ENCODE data around the gene MYH1.

Gene MYH1

DNA sequence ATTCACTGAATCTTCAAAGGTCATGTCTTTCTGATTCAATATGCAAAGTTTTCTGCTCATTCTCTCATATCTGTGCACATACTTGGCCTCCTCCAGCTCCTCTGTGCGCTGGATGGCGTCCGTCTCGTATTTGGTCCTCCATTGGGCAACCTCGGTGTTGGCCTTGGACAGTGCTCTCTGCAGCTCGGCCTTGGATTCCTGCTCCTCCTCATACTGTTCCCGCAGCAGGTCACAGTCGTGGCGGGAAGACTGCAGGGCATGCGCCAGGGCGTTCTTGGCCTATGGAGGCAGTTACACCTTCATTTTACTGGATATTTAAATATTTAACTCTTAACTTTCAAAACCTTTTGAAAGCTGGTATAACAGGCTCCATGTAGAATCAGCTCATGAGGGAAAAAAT, 8.2 kb upstream of the MYH1 start:
- Histone ChIP-seq H3K4me1 (ENCODE audit: control insufficient read depth, insufficient read depth, low read length) (no peaks in the 10 kb centered on the region), H3K4me3 (ENCODE audit: low read length) (no peak overlapping the region), H3K9ac (ENCODE audit: low read length) (no peak overlapping the region), H3K27ac (ENCODE audit: low read depth, low read length) (no peak overlapping the region), H3K36me3 (ENCODE audit: control insufficient read depth, insufficient read depth, low read length) (no peaks in the 10 kb centered on the region), H3K27me3 (ENCODE audit: control insufficient read depth, insufficient read depth, low read length) (no peaks in the 10 kb centered on the region)

DNA sequence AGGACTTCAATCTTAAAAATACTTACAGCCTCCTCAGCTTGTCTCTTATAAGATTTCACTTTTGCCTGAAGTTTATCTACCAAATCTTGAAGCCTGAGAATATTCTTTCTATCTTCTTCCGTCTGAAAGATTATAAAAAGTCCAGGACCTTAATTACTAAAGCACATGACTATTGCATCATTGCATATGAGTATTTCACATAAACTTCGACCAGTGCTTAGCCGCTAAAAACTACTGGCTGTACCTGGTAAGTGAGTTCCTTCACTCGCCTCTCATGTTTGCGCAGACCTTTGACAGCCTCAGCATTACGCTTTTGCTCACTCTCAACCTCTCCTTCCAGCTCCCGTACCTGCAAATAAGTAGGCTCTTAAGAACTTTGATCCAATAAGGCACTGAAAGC, 4.7 kb upstream of the MYH1 start:
- H3K27ac ChIP-seq (ENCODE audit: low read depth, low read length): no peak overlapping the region
- no peak overlapping the region for H3K4me3 ChIP-seq (ENCODE audit: low read length)
- no peak overlapping the region for H3K9ac ChIP-seq (ENCODE audit: low read length)

DNA sequence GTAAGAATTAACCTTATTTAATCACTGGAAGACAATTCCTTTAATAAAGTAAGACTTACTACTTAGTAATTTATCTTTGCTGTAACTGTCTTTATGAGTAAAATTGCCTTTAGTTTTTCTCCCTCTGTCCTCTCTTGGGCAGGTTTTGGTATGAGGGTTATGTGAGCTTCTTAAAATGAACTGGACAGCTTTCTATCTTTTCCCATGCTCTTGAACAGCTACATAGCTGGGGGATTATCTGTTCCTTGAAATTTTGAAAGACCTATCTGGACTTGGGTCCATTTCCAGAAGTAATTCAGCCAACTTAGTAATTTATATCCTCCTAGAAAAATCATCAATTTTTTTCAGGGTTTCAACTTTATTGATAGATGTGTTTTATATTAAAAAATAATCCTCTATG, 3.6 kb upstream of the MYH1 start:
- Histone ChIP-seq H3K4me3 (ENCODE audit: low read length) (no peak overlapping the region), H3K9ac (ENCODE audit: low read length) (no peak overlapping the region), H3K4me1 (ENCODE audit: control insufficient read depth, insufficient read depth, low read length) (no peaks in the 10 kb centered on the region), H3K27ac (ENCODE audit: low read depth, low read length) (no peak overlapping the region), H3K27me3 (ENCODE audit: control insufficient read depth, insufficient read depth, low read length) (no peaks in the 10 kb centered on the region), H3K36me3 (ENCODE audit: control insufficient read depth, insufficient read depth, low read length) (no peaks in the 10 kb centered on the region)

More for the DNA sequence above, 4.7 kb upstream of the MYH1 start:
- no peaks in the 10 kb centered on the region for H3K36me3 ChIP-seq (ENCODE audit: control insufficient read depth, insufficient read depth, low read length)
- no peaks in the 10 kb centered on the region for H3K4me1 ChIP-seq (ENCODE audit: control insufficient read depth, insufficient read depth, low read length)
- H3K27me3 ChIP-seq (ENCODE audit: control insufficient read depth, insufficient read depth, low read length): no peaks in the 10 kb centered on the region

DNA sequence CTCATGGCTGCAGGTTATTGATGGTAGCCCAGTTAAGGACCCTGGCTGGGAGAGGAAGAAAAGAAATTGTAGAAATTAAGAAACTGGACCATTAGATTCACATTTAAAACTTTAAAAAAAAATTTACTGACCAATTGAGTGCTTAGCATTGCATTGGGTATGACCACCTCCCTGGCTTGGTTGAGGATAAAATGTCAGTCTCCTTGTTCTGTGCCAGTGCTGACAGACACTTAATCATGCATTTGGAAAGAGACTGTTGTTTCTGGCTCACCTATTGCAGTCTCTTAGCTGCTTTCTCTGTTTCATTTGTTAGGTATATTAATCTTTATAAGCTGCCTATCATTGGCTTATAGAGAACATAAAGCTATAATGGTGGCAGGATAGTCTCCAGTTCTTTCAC, 1.7 kb downstream of the MYH1 start:
- Histone ChIP-seq H3K27me3 (ENCODE audit: control insufficient read depth, insufficient read depth, low read length) (no peaks in the 10 kb centered on the region), H3K4me3 (ENCODE audit: low read length) (no peak overlapping the region)

DNA sequence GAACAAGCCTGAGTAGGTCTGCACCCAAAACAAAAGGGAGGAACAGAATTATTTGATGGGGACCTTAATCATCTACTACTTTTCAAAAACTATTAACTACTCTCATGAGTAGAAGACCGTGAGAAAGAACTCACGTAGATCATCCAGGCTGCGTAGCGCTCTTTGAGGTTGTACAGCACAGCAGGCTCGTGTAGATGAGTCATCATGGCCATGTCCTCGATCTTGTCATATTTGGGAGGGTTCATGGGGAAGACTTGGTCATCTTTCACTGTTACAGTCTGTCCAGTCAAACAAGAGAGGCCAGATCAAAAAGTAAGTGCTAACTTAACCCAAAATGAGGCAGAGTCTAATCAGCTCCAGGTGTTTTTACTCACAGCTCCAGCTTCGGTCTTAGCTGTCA, 2.3 kb downstream of the MYH1 start:
- Histone ChIP-seq H3K27ac (ENCODE audit: low read depth, low read length) (no peak overlapping the region), H3K36me3 (ENCODE audit: control insufficient read depth, insufficient read depth, low read length) (no peaks in the 10 kb centered on the region), H3K4me3 (ENCODE audit: low read length) (no peak overlapping the region)

More for the DNA sequence above, 1.7 kb downstream of the MYH1 start:
- no peaks in the 10 kb centered on the region for H3K4me1 ChIP-seq (ENCODE audit: control insufficient read depth, insufficient read depth, low read length)
- H3K27ac ChIP-seq (ENCODE audit: low read depth, low read length): no peak overlapping the region
- H3K36me3 ChIP-seq (ENCODE audit: control insufficient read depth, insufficient read depth, low read length): no peaks in the 10 kb centered on the region
- no peak overlapping the region for H3K9ac ChIP-seq (ENCODE audit: low read length)

DNA sequence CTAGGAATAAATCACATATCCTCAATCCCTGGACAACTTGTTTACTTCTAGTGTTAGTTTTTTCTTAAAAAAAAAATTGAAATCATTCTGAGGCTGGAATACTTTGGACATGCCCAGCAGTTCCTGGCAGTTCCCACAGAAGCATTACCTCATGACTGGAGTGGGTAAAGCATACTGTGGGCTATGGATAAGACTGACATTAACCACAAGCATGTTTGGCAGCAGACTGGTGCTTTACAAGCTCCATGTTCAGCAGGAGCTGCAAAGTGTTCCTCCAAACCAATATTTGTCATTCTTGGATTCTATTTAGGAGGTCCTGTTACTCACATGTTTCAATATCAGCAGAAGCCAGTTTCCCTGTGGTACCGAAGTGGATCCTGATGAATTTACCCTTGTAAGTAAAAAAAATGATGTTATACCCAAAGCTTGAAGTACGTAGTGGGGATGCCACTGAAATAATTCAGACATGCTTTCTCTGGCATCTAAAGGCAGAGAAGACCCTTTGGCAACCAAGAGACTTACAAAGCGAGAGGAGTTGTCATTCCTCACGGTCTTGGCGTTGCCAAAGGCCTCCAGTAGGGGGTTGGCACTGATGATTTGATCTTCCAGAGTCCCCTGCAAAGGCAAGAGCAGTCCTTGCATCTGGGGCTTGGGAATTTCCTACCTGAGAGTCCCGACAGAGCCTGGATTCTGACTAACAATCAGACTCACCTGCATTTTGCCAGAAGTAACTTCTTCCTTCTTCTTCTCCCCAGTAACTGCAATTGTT, 4.9 kb downstream of the MYH1 start:
- Histone ChIP-seq H3K4me1 (ENCODE audit: control insufficient read depth, insufficient read depth, low read length) (no peaks in the 10 kb centered on the region), H3K27ac (ENCODE audit: low read depth, low read length) (no peak overlapping the region), H3K4me3 (ENCODE audit: low read length) (no peak overlapping the region), H3K36me3 (ENCODE audit: control insufficient read depth, insufficient read depth, low read length) (no peaks in the 10 kb centered on the region), H3K9ac (ENCODE audit: low read length) (no peak overlapping the region), H3K27me3 (ENCODE audit: control insufficient read depth, insufficient read depth, low read length) (no peaks in the 10 kb centered on the region)

More for the DNA sequence above, 2.3 kb downstream of the MYH1 start:
- no peaks in the 10 kb centered on the region for H3K27me3 ChIP-seq (ENCODE audit: control insufficient read depth, insufficient read depth, low read length)
- no peaks in the 10 kb centered on the region for H3K4me1 ChIP-seq (ENCODE audit: control insufficient read depth, insufficient read depth, low read length)
- H3K9ac ChIP-seq (ENCODE audit: low read length): no peak overlapping the region

DNA sequence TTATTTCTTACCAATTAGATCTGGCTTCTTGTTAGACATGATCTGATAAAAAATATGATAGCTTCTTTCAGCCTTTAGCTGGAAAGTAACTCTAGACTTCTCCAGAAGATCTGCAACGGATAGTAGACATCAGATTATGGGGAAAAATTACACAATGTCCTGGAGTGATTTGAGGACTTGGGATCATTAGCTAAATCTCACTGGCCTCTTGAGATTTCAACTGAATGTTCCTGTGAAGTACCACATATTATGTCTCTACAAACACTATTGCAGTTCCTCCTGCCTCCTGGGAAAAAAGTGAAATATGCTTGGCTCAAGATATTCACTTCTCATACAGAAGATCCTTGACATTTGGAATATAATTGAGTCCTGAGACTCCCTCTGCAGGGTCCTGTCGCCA, 5.5 kb downstream of the MYH1 start:
- Histone ChIP-seq H3K9ac (ENCODE audit: low read length) (no peak overlapping the region), H3K4me1 (ENCODE audit: control insufficient read depth, insufficient read depth, low read length) (no peaks in the 10 kb centered on the region), H3K27ac (ENCODE audit: low read depth, low read length) (no peak overlapping the region), H3K27me3 (ENCODE audit: control insufficient read depth, insufficient read depth, low read length) (no peaks in the 10 kb centered on the region), H3K4me3 (ENCODE audit: low read length) (no peak overlapping the region), H3K36me3 (ENCODE audit: control insufficient read depth, insufficient read depth, low read length) (no peaks in the 10 kb centered on the region)

DNA sequence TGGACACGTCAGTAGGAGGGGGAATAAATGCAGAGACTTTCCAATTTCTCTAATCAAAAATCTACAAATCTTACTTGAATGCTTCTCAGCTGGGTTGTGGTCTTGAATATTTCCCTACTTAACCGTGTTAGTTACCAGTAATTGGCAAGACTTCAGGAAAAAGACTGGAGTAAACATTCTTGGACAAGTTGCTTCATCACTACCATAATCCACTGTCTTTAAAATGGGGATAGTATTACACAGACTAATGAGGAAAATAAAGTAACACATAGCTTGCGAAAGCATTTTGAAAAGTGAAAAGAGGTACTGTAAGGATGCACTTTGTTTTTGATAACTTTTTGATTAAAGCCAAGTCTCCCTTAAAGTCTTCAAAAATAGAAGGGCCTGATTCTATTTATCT, 18.4 kb downstream of the MYH1 start:
- Histone ChIP-seq H3K36me3 (ENCODE audit: control insufficient read depth, insufficient read depth, low read length) (no peaks in the 10 kb centered on the region), H3K4me3 (ENCODE audit: low read length) (no peak overlapping the region), H3K27me3 (ENCODE audit: control insufficient read depth, insufficient read depth, low read length) (no peaks in the 10 kb centered on the region), H3K4me1 (ENCODE audit: control insufficient read depth, insufficient read depth, low read length) (no peaks in the 10 kb centered on the region), H3K9ac (ENCODE audit: low read length) (no peak overlapping the region), H3K27ac (ENCODE audit: low read depth, low read length) (no peak overlapping the region)

DNA sequence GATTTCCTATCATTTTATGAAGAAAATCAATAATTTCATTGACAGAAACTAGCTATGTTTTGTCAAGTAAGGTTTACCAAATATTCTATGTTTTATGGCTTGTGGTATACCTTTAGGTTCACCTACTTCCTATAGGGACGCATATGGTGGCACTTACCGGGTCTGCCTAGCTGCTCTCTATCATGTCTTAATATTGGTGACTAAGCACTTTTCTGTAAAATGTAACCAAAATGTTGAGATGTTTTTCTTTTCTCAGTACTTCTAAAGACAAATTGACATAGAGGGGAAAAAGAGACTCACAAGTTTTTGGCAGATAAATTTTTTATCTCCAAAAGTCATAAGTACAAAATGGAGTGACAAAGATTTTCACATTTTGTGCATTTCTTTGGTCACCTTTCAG, 26.3 kb downstream of the MYH1 start:
- Histone ChIP-seq H3K27ac (ENCODE audit: low read depth, low read length) (no peak overlapping the region), H3K36me3 (ENCODE audit: control insufficient read depth, insufficient read depth, low read length) (no peaks in the 10 kb centered on the region), H3K9ac (ENCODE audit: low read length) (no peak overlapping the region), H3K4me1 (ENCODE audit: control insufficient read depth, insufficient read depth, low read length) (no peaks in the 10 kb centered on the region), H3K4me3 (ENCODE audit: low read length) (no peak overlapping the region), H3K27me3 (ENCODE audit: control insufficient read depth, insufficient read depth, low read length) (no peaks in the 10 kb centered on the region)

DNA sequence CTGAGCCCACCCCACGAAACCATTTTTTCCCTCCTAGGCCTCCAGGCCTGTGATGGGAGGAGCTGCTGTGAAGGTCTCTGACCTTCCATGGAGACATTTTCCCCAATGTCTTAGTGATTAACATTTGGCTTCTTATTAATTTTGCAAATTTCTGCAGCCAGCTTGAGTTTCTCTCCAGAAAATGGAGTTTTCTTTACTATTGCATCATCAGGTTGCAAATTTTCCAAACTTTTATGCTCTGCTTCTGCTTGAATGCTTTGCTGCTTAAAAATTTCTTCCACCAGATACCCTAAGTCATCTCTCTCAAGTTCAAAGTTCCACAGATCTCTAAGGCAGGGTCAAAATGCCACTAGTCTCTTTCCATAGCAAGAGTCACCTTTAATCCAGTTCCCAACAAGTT, 36.1 kb downstream of the MYH1 start:
- Histone ChIP-seq H3K9ac (ENCODE audit: low read length) (no peak overlapping the region), H3K36me3 (ENCODE audit: control insufficient read depth, insufficient read depth, low read length) (no peaks in the 10 kb centered on the region), H3K4me3 (ENCODE audit: low read length) (no peak overlapping the region), H3K27me3 (ENCODE audit: control insufficient read depth, insufficient read depth, low read length) (no peaks in the 10 kb centered on the region), H3K4me1 (ENCODE audit: control insufficient read depth, insufficient read depth, low read length) (no peaks in the 10 kb centered on the region), H3K27ac (ENCODE audit: low read depth, low read length) (no peak overlapping the region)

DNA sequence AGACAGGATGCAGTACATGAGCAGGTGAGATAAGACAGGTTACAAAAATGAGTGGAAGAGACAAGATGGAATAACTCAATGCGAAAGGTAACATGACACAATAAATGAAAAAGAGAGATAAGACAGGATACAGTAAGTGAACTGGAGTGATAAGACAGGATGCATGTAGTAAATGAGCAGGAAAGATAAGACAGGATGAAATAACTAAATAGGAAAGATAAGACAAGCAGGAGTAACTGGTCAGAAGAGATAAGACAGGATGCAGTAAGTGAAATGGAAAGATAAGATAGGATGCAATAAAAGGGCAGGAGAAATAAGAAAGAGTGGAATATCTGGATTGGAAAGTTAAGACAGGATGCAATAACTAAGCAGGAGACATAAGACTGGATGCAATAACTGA, 40.6 kb downstream of the MYH1 start:
- Histone ChIP-seq H3K4me3 (ENCODE audit: low read length) (no peak overlapping the region), H3K9ac (ENCODE audit: low read length) (no peak overlapping the region), H3K27me3 (ENCODE audit: control insufficient read depth, insufficient read depth, low read length) (no peaks in the 10 kb centered on the region)

DNA sequence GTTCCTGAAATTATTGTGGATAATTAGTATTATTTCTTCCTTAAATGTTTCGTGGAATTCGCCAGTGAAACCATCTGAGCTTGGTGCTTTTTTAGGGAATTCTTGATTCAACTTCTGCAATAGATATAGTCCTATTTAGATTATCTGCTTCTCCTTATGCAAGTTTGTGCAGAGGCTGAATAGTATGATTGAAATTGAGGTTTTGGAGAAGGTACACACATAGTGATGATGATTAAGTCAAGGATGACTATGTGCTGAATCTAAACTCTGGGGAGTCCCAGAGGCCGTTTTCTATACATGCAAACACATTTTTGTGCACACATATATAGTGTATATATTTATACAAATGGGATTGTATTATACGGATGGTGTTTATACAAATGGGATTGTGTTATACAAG, 43.8 kb downstream of the MYH1 start:
- no peak overlapping the region for H3K27ac ChIP-seq (ENCODE audit: low read depth, low read length)
- H3K36me3 ChIP-seq (ENCODE audit: control insufficient read depth, insufficient read depth, low read length): no peaks in the 10 kb centered on the region
- H3K27me3 ChIP-seq (ENCODE audit: control insufficient read depth, insufficient read depth, low read length): no peaks in the 10 kb centered on the region
- no peak overlapping the region for H3K4me3 ChIP-seq (ENCODE audit: low read length)
- no peak overlapping the region for H3K9ac ChIP-seq (ENCODE audit: low read length)
- no peaks in the 10 kb centered on the region for H3K4me1 ChIP-seq (ENCODE audit: control insufficient read depth, insufficient read depth, low read length)

More for the DNA sequence above, 40.6 kb downstream of the MYH1 start:
- H3K36me3 ChIP-seq (ENCODE audit: control insufficient read depth, insufficient read depth, low read length): no peaks in the 10 kb centered on the region
- no peak overlapping the region for H3K27ac ChIP-seq (ENCODE audit: low read depth, low read length)
- no peaks in the 10 kb centered on the region for H3K4me1 ChIP-seq (ENCODE audit: control insufficient read depth, insufficient read depth, low read length)

DNA sequence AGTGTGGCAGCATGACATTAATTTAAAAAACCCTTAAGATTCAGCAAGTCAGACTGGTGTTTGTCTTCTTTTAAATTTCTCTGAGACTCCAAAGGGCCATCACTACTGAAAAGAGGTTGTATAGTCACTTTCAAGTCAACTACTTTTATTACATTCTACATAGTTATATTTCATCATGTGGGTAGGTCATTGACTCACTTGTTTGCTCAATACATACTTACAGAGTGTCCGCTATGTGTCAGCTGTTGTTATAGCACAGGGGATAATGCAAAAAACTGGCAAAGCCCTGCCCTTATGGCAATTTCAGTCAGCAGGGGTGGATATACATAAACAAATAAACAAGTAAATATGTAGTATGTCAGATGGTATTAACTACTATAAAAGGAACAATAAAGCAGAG, 46.5 kb downstream of the MYH1 start:
- H3K9ac ChIP-seq (ENCODE audit: low read length): no peak overlapping the region
- H3K4me1 ChIP-seq (ENCODE audit: control insufficient read depth, insufficient read depth, low read length): no peaks in the 10 kb centered on the region
- H3K4me3 ChIP-seq (ENCODE audit: low read length): no peak overlapping the region
- H3K36me3 ChIP-seq (ENCODE audit: control insufficient read depth, insufficient read depth, low read length): no peaks in the 10 kb centered on the region
- H3K27me3 ChIP-seq (ENCODE audit: control insufficient read depth, insufficient read depth, low read length): no peaks in the 10 kb centered on the region
- H3K27ac ChIP-seq (ENCODE audit: low read depth, low read length): no peak overlapping the region

Measured in rectal smooth muscle tissue (tissue), 1 donor.